LHCN-M2 (cell line): ENCODE results near the gene ATPAF2. TPM values are rescaled to one million over a fixed set of nuclear protein-coding genes. Genes with fewer than 3 reads are reported as not detected.

Experiments
- DNase-seq: peaks from one replicate; pipeline ENCODE4 v3.0.0-alpha.2; 2012; ENCODE audit warnings: low read depth
- total RNA-seq: library from RNA; depleted of rRNA; stranded (reverse); fragments of >200 nt; gene quantifications from 2 replicates; pipeline ENCODE4 v1.2.3, GENCODE V29; 2014

Gene ATPAF2
- total RNA-seq, 1 experiment from 2014 or later: 12.6 TPM

GRCh38 chr17:18039535-18040260 is 730 bp upstream of the ATPAF2 start:
- no peak for DNase-seq

GRCh38 chr17:18038149-18038850 is 668 bp downstream of the ATPAF2 start:
- DNase-seq: no peak

GRCh38 chr17:18037486-18037885 is 1.5 kb downstream of the ATPAF2 start:
- no peak for DNase-seq

GRCh38 chr17:18035704-18036103 is 3.3 kb downstream of the ATPAF2 start:
- no peak for DNase-seq

DNA sequence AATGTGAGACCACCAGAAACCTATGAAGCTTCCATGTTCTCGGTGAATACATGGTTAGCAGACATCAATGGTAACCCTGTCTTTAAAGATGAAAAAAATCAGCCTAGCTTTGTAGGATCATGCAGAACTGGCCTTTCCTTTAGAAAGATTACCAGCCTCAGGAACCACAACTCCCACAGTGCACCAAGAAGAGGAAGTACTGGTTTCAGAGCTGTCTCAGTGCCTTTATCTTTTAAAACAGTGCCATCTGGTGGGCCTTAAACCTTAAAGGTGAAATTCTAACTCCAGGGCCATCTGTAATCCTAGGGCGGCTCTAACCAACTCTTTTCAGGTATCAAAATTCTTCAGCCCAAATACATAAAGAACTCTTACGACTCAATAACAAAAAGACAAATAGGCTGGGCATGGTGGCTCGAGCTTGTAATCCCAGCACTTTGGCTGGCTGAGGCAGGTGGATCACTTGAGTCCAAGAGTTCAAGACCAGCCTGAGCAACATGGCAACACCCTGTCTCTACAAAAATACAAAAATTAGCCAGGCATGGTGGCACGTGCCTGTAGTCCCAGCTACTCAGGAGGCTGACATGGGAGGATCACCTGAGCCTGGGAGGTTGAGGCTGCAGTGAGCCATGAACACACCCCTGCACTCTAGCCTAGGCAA is 5.4 kb downstream of the ATPAF2 start:
- DNase-seq: peak; percentile 82

- no peak for DNase-seq
These were observed 7.0 kb downstream of the ATPAF2 start for GRCh38 chr17:18031955-18032354.

DNA sequence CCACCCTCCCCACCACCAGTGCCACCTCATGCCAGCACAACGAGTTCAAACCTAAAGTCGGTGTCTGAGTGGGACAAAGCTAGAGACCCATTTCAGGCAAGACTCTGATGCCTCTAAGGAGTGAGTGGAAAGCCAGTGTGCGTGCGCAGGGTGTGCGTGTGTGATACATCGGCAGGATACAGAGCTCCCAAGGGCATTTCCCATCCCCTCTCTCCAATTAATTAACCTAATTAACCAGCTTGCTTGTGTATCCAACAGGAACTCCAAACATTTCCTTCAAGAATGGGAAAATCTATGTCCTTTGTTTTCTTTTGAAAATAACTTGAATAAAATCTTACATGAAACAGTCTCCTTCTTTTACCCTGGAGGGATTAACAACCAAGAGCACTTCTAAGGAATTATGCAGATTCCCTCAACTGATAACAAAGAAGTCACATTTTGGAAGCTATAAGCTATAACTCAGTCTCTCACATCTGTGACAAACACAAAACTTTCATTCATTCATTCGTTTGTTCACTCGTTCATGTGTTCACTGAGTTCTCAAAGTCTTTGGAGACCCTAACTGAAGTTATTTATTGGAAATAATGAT is 9.9 kb downstream of the ATPAF2 start:
- DNase-seq: no peak

- no peak for DNase-seq
These were observed 10.6 kb downstream of the ATPAF2 start for GRCh38 chr17:18028114-18028951.

DNA sequence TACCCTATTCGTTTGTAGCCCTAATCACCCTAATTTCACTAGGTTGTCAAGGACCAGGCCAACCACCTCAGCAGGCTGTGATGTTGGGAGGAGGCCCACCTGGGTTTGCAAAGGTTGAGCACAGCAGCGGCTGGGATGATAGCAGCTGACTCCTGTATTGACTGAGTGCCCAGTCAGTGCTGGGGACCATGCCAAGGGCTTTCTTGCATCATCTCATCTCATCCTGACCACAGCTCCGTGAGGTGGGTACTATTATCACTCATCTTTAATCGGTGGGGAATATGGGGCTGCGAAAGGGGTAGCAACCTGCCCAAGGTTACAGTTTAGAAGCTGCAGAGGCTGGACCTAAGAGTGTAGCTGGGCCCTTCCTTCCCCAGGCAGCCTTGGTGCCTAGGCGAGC is 11.7 kb downstream of the ATPAF2 start:
- DNase-seq: no peak

- DNase-seq: peak; percentile 80
These were observed 12.8 kb downstream of the ATPAF2 start for GRCh38 chr17:18025945-18026776.

GRCh38 chr17:18025241-18025944 is 13.6 kb downstream of the ATPAF2 start:
- DNase-seq: peak; percentile 61

DNA sequence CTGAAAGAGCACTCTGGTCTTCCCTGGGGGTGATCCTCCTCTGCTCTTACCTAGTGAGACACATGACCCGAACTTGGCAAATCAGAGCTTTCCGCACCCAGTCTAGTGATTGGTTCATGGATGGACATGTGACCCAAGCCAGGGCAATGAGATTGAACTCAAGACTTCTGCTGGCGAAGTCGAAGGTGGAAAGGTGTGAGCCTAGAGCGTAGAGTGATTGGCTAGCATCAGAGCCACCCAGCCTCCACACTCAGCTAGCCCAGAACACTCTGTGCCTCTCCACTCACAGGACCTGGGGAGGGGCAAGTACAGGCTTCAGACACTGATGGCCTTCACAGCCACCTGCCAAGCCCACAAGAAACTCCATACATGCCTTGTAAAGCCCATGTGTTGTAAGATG is 17.6 kb downstream of the ATPAF2 start:
- no peak for DNase-seq

- DNase-seq: no peak
These were observed 18.0 kb downstream of the ATPAF2 start for GRCh38 chr17:18020971-18021370.

- no peak for DNase-seq
These were observed 19.2 kb downstream of the ATPAF2 start for GRCh38 chr17:18019838-18020154.

DNA sequence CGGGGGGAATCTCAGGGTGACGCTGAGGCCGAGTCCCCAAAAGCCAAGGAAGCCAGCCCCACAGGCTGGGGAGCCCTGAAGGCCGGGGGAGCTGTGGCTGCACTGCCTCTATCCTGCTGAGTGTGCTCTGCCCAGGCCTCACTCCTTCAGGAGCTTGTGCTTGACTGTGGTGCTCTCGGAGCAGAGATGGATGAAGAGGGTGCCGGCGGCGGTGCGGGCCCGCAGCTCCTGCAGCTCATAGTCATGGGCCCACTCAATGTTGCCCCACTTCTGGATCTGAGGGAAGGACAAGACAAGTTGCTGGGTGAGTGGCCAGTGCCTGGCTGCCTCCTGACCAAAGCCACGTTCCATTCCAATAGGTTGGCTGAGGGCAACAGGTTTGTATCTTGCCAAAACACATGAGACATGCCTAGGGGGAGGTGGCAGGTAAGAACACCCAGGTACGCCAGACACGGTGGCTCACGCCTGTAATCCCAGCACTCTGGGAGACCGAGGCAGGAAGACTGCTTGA is 20.5 kb downstream of the ATPAF2 start:
- no peak for DNase-seq

DNA sequence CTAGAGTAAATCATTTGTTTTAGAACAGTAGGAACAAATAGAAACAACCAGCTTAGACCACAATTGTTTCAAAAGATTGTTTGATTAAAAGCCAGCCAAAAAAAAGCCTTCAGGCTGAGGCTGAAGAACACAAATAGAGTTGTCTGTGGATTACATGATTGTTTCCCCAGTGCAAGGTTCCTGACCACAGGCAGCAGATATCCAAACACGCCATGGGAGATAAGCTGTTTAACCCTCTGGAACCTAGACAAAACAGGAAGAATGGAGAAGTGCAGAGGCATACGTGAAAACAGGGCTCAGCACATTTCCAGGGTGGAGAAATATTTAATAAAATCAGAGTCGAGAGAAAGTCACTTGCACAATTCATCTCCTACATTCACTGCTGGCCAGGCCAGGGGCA is 21.0 kb downstream of the ATPAF2 start:
- DNase-seq: no peak

DNA sequence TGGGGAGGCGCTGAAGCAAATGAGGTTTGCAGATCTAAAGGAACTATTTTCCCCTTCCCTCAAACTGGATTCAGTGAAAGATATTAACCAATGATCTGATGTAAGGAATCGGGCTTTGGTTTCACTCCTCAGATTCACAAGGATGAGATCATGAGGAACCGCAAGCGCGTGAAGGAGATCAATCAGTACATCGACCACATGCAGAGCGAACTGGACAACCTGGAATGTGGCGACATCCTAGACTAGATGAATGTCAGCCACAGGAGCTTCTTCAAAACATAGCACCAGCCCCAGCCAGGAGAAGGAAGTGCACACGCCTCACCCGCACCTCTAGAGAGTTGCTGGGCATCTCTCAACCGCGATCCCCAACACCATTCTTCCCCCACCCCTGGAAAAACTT is 22.5 kb downstream of the ATPAF2 start:
- no peak for DNase-seq

GRCh38 chr17:18015593-18015992 is 23.4 kb downstream of the ATPAF2 start:
- DNase-seq: no peak

- DNase-seq: no peak
These were observed 25.0 kb downstream of the ATPAF2 start for GRCh38 chr17:18014006-18014405.

DNA sequence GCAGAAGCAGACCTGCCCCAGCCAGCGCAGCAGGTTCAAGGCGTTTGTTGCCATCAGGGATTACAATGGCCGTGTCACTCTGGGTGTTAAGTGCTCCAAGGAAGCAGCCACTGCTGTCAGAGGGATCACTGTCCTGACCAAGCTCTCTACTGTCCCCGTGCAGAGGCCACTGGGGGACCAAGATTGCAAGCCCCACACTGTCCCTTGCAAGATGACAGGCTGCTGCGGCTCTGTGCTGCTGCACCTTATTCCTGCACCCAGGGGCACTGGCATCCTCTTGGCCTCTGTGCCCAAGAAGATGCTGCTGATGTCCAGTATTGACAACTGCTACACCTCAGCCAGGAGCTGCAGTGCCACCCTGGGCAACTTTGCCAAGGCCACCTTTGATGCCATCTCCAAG is 27.7 kb downstream of the ATPAF2 start:
- DNase-seq: no peak
